ENCODE measurements around the gene AP4M1. TPM values are rescaled to one million over a fixed set of nuclear protein-coding genes. Genes with fewer than 3 reads are reported as not detected.

Gene AP4M1
- total and polyA plus RNA-seq, 10 of the 15 experiments (the other 5 are each of a cell fraction or from before 2014, with no cell fraction given): 0.77 to 16.1 (median 13.0) TPM

DNA sequence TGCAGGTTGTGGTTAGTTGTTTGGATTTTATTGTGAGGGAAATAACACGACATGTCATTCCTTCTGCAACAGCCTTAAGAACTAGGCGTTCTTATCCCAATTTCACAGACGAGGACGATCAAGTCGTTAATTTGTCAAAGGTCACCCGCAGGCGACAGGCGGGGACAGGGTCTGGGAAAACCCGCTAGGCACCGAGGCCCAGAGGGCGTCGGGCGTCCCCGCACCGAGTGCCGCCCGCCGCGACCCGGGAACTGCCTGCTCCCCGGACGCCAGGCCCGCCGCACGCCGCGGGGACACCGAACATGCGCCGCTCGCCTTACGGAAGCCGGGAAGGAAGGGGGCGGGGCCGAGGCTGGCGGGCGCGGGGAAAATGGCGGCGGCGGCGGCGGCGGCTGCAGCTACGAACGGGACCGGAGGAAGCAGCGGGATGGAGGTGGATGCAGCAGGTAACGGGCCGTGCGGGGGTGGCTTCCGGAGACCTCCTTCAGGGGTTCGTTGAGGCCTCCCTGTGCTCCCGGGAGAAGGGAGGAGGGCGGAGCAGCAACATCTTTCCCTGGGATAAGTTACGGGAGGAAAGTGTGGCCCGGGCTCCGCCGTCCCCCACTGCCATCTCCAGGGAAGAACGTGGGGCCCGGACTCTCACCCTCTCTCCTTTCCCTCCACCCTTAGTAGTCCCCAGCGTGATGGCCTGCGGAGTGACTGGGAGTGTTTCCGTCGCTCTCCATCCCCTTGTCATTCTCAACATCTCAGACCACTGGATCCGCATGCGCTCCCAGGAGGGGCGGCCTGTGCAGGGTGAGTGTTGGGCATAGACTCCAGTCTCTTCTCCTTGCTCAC is 12.6 kb upstream of the AP4M1 start, which contains the start of gene COPS6 (continued):
- TF ChIP-seq IKZF2 (IDR thresholded peaks at IDR 0.05) (no peak), TARDBP (IDR thresholded peaks at IDR 0.05; ENCODE audit: borderline replicate concordance) (peak; percentile 46; the same call in 1 of the 2 replicates), NBN (IDR thresholded peaks at IDR 0.05) (peak; percentile 63; the same call in 1 of the 2 replicates), DPF2 (IDR thresholded peaks at IDR 0.05) (no peak; the same call in none of the 2 replicates), RAD21 (IDR thresholded peaks at IDR 0.05; ENCODE audit: insufficient read depth, low read depth, low read length) (no peak), HCFC1 (IDR thresholded peaks at IDR 0.05; ENCODE audit: low read length) (peak; percentile 52), NFXL1 (IDR thresholded peaks at IDR 0.05; ENCODE audit: borderline replicate concordance) (no peak), CREB1 (IDR thresholded peaks at IDR 0.05; ENCODE audit: low read depth) (peak; percentile 55), ZNF207 (IDR thresholded peaks at IDR 0.05; ENCODE audit: borderline replicate concordance) (0 out of 2 replicates have a peak, but pooled peaks have one; percentile 87)
- TF ChIP-seq, protein P1, sequence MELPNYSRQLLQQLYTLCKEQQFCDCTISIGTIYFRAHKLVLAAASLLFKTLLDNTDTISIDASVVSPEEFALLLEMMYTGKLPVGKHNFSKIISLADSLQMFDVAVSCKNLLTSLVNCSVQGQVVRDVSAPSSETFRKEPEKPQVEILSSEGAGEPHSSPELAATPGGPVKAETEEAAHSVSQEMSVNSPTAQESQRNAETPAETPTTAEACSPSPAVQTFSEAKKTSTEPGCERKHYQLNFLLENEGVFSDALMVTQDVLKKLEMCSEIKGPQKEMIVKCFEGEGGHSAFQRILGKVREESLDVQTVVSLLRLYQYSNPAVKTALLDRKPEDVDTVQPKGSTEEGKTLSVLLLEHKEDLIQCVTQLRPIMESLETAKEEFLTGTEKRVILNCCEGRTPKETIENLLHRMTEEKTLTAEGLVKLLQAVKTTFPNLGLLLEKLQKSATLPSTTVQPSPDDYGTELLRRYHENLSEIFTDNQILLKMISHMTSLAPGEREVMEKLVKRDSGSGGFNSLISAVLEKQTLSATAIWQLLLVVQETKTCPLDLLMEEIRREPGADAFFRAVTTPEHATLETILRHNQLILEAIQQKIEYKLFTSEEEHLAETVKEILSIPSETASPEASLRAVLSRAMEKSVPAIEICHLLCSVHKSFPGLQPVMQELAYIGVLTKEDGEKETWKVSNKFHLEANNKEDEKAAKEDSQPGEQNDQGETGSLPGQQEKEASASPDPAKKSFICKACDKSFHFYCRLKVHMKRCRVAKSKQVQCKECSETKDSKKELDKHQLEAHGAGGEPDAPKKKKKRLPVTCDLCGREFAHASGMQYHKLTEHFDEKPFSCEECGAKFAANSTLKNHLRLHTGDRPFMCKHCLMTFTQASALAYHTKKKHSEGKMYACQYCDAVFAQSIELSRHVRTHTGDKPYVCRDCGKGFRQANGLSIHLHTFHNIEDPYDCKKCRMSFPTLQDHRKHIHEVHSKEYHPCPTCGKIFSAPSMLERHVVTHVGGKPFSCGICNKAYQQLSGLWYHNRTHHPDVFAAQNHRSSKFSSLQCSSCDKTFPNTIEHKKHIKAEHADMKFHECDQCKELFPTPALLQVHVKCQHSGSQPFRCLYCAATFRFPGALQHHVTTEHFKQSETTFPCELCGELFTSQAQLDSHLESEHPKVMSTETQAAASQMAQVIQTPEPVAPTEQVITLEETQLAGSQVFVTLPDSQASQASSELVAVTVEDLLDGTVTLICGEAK (IDR thresholded peaks at IDR 0.05; ENCODE audit: borderline replicate concordance): no peak
